ENCODE results near the gene GAA.

GAA gene

GRCh38 chr17:80101011-80101945, at the start of gene GAA:
Gene GAA, plus strand, starts transcription at chr17:80101581. Its CDS starts 3,006 bp downstream, at chr17:80104587.
- DNase-seq (ENCODE audit: low read depth), result no peak

DNA sequence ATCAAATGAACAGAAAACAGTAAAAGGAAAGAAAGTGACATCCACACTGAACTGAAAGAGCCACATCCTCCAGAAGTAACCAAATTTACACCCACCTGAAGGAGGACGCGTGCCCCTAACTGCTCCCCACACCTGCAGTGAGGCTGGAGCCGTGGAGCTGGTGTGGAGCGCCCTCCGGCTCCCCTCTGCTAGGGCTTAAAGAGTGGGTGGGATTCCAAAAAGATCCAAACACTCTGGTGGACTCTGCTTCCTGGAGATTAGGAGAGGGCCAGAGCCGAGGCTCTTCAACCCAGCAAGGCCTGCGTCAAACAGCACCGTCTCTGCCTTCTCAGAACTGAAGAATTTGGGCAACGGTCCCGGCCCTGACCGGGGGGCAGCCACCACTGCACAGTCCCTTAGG, 49.7 kb upstream of the GAA start:
- DNase-seq (ENCODE audit: low read depth), result no peak

GRCh38 chr17:80053102-80053501, 48.3 kb upstream of the GAA start:
- DNase-seq (ENCODE audit: low read depth), result no peak

- no peak for DNase-seq (ENCODE audit: low read depth)
Observed at GRCh38 chr17:80055597-80055996, 45.8 kb upstream of the GAA start.

- DNase-seq (ENCODE audit: low read depth), result no peak
Observed at GRCh38 chr17:80058311-80058955, 42.9 kb upstream of the GAA start.

- DNase-seq (ENCODE audit: low read depth), result no peak
Observed at GRCh38 chr17:80060644-80061043, 40.7 kb upstream of the GAA start.

GRCh38 chr17:80061421-80061820, 40.0 kb upstream of the GAA start:
- DNase-seq (ENCODE audit: low read depth), result no peak

DNA sequence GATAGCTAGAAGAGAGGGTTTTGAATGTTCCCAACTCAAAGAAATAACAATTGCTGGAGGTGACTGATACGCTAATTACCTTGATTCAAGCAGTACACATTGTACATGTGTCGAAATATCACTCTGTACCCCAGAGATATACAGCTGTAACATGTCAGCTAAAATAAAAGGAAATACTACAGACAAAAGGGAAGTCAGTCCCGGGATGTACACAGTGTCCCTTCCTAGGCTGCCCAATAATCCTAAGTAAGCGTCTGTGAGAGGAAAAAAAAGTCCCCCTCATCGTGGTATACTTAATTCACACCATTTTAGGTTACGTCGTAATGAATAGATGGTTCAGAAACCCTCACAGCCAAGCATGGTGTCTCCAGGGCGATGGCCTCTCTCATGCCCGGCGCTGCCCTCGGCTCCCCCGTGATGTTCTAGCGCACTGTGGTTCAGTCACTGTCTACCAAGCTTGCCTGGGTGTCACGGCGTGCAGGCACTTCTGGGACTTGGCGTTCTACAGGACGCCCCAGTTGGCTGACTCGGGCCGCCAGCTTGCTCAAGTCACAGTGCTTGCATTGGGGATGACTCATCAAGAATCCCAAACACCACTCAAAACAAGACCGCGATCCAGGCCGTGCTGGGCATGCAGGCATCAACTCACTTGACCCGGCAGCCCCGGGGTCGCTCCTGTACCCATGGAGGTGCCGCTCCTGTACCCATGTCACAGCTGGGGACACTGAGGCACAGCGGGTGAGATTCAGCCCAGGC, 37.4 kb upstream of the GAA start:
- no peak for DNase-seq (ENCODE audit: low read depth)

DNA sequence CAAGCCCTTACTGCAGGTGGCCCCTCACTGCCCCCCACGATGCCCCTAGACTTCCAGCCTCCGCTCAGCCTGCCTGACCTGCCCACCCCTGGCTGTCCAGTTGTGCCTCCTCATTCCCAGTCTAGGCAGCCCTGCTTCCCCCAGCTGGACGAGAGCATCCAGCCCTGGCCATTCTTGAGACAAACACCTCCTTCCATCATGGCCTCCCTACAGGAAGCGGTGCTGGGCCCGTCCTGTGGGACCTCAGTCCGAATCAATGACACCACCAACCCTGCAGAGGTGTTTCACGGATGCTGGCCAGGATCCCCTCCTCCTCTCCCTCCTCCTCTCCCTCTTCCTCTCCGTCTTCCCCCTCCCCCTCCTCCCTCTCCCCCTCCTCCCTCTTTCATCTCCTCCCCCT, 36.7 kb upstream of the GAA start:
- DNase-seq (ENCODE audit: low read depth), result no peak

GRCh38 chr17:80065478-80066170, 35.8 kb upstream of the GAA start:
- no peak for DNase-seq (ENCODE audit: low read depth)

DNA sequence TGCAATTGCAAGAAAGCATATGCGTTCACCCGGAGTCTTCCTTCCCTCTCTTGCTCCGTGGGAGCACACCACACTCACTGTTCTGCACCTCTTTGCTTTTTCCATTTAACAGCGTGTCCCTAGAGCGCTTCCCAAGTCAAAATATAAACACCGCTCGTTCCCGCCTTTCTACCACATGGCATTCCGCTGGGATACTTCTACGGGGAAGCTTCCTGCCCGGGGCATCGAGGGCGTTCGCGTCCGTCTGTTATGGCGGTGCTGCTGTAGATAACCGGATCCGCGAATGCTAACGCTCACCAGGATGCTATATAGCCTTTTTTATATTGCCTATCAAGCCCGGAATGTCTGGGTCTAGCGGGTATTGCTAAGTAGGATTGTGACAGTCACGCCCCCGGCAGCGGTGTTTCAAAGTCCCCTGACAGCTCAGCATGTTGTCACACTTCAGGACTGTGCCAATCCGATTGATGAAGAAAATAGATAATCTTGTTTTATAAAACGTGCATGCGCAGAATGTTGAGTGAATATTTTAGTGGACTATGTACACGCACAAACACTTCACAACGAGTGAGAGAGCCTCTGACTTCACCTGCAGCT, 33.9 kb upstream of the GAA start:
- DNase-seq (ENCODE audit: low read depth), result no peak

DNA sequence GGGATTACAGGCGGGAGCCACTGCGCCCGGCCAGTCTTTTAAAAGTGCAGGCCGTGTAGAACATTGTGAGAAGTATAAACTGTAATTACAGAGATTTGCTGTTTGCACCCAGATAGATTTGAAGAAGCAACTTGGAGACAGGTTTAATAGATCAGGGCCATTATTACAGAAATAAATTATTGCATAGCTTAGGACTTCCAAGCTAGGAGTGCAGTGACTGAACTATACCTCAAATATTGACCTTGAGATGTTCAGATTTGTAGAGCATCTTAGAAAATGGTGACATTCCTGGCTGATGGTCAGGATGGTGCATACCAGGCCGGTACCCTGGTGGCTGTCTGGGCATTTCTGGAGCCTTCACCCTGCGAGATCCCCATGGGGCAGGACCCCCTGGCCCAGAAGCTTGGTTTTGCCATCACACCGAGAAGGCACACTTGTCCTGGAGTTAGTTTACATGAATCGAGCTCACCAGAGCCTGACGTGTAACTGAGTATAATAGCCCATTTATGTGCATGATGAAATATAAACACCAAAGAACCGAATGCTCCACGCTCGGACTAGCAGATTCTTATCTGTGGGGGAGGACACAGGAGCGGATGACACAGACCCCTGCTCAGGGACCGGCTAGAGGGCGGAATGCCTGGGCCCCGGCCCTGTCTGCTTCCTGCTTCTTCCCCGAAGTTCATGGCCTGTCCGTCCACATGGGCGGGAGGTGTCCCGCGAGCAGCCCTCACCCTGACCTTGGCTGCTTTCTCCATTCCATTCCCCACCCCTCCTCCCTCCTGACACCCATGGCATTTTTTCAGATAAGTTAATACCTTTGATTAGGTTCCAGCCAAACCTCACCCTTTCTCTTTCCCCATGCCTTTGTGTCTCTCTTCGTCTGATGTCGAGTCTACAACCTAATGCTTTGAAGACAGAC, 32.8 kb upstream of the GAA start:
- no peak for DNase-seq (ENCODE audit: low read depth)

DNA sequence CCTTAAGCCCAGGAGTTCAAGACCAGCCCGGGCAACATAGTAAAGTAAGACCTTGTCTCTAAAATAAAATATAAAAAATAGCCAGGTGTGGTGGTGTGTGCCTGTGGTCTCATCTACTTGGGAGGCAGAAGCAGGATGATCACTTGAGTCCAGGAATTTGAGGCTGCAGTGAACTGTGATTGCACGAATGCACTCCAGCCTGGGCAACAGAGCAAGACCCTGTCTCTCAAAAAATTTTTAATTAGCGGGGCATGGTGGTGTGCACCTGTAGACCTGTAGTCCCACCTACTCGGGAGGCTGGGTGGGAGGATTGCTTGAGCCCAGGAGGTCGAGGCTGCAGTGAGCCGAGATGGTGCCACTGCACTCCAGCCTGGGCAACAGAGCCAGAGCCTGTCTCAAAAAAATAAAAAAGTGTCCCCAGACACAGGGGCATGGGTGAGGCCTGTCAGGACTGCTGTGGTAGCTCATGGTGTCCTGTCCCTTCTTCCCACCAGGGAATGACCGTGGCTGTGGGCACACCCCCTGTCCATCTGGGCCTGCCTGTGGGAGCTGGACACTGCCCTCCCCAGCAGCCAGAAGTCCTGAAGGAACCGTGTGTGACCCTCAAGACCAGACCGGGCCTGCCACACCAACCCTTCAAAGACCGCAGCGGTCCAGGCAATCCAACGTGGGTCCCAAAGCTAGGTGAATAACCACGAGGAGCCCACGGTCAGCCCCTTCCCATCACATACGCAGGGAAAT, 30.8 kb upstream of the GAA start:
- no peak for DNase-seq (ENCODE audit: low read depth)

- DNase-seq (ENCODE audit: low read depth), result peak; percentile 40
Observed at GRCh38 chr17:80071116-80071841, 30.1 kb upstream of the GAA start.

DNA sequence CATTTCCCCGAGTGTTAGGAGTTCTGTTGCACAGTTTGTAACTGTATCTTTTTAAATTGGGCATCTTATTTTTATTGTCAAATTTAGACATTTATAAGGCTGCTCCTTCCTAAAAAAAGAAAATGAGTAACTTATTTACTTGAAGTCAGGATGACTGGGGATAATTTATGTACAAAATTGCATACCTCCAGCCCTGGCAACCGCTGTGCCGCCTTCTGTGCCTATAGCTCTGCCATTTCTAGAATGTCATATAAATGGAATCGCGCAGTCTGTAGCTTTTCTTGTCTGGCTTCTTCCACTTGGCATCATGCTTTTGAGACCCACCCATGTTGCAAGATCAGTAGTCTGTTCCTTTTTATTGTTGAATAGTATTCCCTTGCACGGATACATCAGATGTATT, 29.0 kb upstream of the GAA start:
- no peak for DNase-seq (ENCODE audit: low read depth)

DNA sequence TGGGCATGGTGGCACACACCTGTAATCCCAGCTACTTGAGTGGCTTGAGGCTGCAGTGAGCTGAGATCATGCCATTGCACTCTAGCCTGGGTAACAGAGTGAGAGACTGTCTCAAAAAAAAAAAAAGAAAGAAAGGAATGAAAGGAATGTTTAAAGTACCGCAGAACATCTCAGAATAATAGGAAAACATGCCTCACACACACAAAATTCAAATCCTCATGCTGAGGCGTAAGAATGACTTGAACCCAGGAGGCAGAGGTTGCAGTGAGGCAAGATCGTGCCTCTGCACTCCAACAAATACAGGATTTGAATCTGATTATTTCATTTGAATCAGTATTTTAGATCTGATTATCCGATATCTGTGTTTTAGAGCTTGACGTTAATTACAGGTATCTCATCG, 21.3 kb upstream of the GAA start:
- DNase-seq (ENCODE audit: low read depth), result no peak

GRCh38 chr17:80081596-80081995, 19.8 kb upstream of the GAA start:
- no peak for DNase-seq (ENCODE audit: low read depth)

- no peak for DNase-seq (ENCODE audit: low read depth)
Observed at GRCh38 chr17:80082403-80083135, 18.8 kb upstream of the GAA start.
